ENCODE results near the gene GNL3L. TPM values are rescaled to one million over a fixed set of nuclear protein-coding genes. Genes with fewer than 3 reads are reported as not detected.
A peak's percentile ranks its signal among the peaks of the same experiment; 100 is the strongest.
"Not testable (repeated sequence)": the region's sequence is repeated elsewhere in the genome, so short reads cannot be mapped to it uniquely, and the experiment has no call there.

Gene GNL3L
- total and polyA plus RNA-seq, 11 donors = 5.6 to 44.2 (median 34.7) TPM

GRCh38 chrX:54551801-54552200, 21.8 kb downstream of the GNL3L start:
- DNase-seq = no peak
- intact Hi-C loops (cut with DNase I) = no loop called here
- Histone ChIP-seq H3K27me3 (no peaks in the 10 kb centered on the region), H3K27ac (no peak overlapping the region), H3K4me3 (no peak overlapping the region), H3K36me3 (peaks cover 0 to 92% (median 67%) of the 10 kb centered on the region in 9 donors), H3K4me1 (no peaks in the 10 kb centered on the region), H3K9me3 (no peaks in the 10 kb centered on the region)
- no peak for ATAC-seq
- 79 to 95% (median 92%) methylated on average over 7 to 8 of the region's 8 CpGs for WGBS, 4 donors
- TF ChIP-seq, protein P1, sequence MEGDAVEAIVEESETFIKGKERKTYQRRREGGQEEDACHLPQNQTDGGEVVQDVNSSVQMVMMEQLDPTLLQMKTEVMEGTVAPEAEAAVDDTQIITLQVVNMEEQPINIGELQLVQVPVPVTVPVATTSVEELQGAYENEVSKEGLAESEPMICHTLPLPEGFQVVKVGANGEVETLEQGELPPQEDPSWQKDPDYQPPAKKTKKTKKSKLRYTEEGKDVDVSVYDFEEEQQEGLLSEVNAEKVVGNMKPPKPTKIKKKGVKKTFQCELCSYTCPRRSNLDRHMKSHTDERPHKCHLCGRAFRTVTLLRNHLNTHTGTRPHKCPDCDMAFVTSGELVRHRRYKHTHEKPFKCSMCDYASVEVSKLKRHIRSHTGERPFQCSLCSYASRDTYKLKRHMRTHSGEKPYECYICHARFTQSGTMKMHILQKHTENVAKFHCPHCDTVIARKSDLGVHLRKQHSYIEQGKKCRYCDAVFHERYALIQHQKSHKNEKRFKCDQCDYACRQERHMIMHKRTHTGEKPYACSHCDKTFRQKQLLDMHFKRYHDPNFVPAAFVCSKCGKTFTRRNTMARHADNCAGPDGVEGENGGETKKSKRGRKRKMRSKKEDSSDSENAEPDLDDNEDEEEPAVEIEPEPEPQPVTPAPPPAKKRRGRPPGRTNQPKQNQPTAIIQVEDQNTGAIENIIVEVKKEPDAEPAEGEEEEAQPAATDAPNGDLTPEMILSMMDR (IDR thresholded peaks at IDR 0.05) = no peak
- no peak for TF ChIP-seq POLR2A (IDR thresholded peaks at IDR 0.05)

GRCh38 chrX:54555006-54555405, 25.0 kb downstream of the GNL3L start:
- 77 to 98% (median 93%) methylated on average over 7 of the region's 7 CpGs for WGBS, 4 donors
- peaks cover 0 to 84% (median 64%) of the 10 kb centered on the region in 9 donors for H3K36me3 ChIP-seq
- H3K4me3 ChIP-seq; ATAC-seq; H3K27me3 ChIP-seq; H3K9me3 ChIP-seq; H3K27ac ChIP-seq; H3K4me1 ChIP-seq; DNase-seq; intact Hi-C loops (cut with DNase I): not testable (repeated sequence)

DNA sequence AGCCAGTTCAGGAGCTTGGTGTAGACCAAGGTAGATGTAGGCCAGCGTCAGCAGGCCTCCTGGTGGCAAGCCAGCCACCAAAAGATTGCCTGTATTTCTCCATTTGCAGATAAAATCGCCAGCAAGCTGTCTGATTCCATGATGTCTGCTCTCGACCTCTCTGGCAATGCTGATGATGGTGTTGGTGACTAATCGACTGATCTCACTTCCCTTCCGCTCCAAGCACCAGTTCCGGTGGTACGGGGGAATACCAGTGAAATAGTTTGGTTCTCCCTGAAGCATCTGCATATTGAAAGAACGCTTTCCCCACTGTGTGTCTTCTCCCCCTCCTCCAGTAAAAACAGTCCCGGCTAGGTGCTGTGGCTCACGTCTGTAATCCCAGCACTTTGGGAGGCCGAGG, 30.4 kb downstream of the GNL3L start:
- 67 to 95% (median 88%) methylated on average over 11 of the region's 11 CpGs for WGBS, 4 donors
- no peak for TF ChIP-seq POLR2A (IDR thresholded peaks at IDR 0.05)
- TF ChIP-seq, protein P1 (IDR thresholded peaks at IDR 0.05) = no peak
- Histone ChIP-seq H3K4me1 (no peaks in the 10 kb centered on the region), H3K36me3 (peaks cover 0 to 75% (median 56%) of the 10 kb centered on the region in 9 donors), H3K9me3 (no peaks in the 10 kb centered on the region), H3K27me3 (no peaks in the 10 kb centered on the region), H3K27ac (no peak overlapping the region), H3K4me3 (no peak overlapping the region)
- DNase-seq (no peak), ATAC-seq (no peak)
- intact Hi-C loops (cut with DNase I) = no loop called here

DNA sequence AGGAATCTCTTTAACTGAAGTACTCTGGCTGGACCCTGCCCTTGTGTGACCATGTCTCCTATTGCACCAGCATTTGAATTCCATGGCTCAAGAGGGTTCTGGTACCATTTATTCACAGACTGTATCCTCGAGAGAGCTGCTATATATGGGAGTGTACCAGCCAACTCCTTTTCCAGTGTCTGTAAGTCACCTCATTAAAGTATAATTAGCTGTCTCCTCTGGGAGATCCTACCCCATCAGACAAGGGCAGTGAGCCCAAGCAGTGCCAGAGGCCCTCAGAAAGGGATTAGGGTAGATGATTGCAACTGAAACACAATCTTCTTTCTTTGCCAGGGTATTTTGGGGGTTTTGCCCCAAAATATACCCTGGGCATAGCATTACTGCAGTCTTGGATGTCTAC, 31.6 kb downstream of the GNL3L start:
- ATAC-seq (peak in 3 of 4 donors; percentile 24 to 68 (median 31)), DNase-seq (no peak)
- 25 to 74% (median 63%) methylated on average over 1 of the region's 1 CpG for WGBS, 4 donors
- H3K36me3 ChIP-seq = peaks cover 0 to 67% (median 46%) of the 10 kb centered on the region in 9 donors
- no peaks in the 10 kb centered on the region for H3K9me3 ChIP-seq
- TF ChIP-seq POLR2A (IDR thresholded peaks at IDR 0.05) = no peak
- TF ChIP-seq, protein P1 (IDR thresholded peaks at IDR 0.05) = no peak
- H3K4me3 ChIP-seq = no peak overlapping the region
- no peaks in the 10 kb centered on the region for H3K27me3 ChIP-seq
- intact Hi-C loops (cut with DNase I) = no loop called here
- no peaks in the 10 kb centered on the region for H3K4me1 ChIP-seq
- no peak overlapping the region for H3K27ac ChIP-seq

DNA sequence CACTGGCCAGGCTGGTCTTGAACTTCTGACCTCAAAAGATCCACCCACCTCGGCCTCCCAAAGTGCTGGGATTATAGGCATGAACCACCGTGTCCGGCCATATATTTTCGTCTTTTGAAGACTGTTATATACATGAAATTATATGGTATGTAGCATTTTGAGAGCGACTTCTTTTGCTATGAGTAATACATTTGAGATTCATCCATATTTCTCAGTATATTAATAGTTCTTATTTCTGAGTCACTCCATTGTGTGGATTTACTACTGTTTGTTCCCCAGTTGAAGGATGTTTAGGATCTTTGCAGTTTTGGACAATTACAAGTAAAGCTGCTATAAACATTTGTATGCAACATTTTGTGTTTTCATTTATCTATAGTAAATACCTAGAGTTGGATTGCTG, 34.9 kb downstream of the GNL3L start:
- H3K36me3 ChIP-seq = peaks cover 0 to 48% (median 25%) of the 10 kb centered on the region in 9 donors
- no peak for DNase-seq
- intact Hi-C loops (cut with DNase I) = no loop called here

More for the DNA sequence above, 34.9 kb downstream of the GNL3L start:
- no peaks in the 10 kb centered on the region for H3K4me1 ChIP-seq
- no peak for ATAC-seq
- no peaks in the 10 kb centered on the region for H3K27me3 ChIP-seq
- no peak overlapping the region for H3K4me3 ChIP-seq
- TF ChIP-seq, protein P1 (IDR thresholded peaks at IDR 0.05) = no peak
- TF ChIP-seq POLR2A (IDR thresholded peaks at IDR 0.05) = no peak
- peaks cover 0 to 7% (median 0%) of the 10 kb centered on the region in 12 donors for H3K9me3 ChIP-seq
- H3K27ac ChIP-seq = no peak overlapping the region
- 75 to 96% (median 87%) methylated on average over 5 of the region's 5 CpGs for WGBS, 4 donors

Data from heart left ventricle (tissue), 16 donors.